HTERT RPE-1 (cell line): ENCODE results near the gene GATAD2B.
"Not testable (repeated sequence)": the region's sequence is repeated elsewhere in the genome, so short reads cannot be mapped to it uniquely, and the experiment has no call there.

ENCODE experiments used
- in situ Hi-C: fragments of 300-500 bp; cut with MboI; formaldehyde crosslinking; loops from 4 replicates; pipeline ENCODE4 v1.14.3; 2020; ENCODE audit warnings: low sequenced_read_pairs

Gene GATAD2B

GRCh38 chr1:153888533-153888932, 34.2 kb downstream of the GATAD2B start:
- in situ Hi-C loops: no loop called here

- in situ Hi-C loops: no loop called here
These were observed 36.6 kb downstream of the GATAD2B start for GRCh38 chr1:153886127-153886526.

GRCh38 chr1:153883223-153883622, 39.5 kb downstream of the GATAD2B start:
- in situ Hi-C loops: no loop called here

- in situ Hi-C loops: no loop called here
These were observed 40.4 kb downstream of the GATAD2B start for GRCh38 chr1:153882296-153882912.

DNA sequence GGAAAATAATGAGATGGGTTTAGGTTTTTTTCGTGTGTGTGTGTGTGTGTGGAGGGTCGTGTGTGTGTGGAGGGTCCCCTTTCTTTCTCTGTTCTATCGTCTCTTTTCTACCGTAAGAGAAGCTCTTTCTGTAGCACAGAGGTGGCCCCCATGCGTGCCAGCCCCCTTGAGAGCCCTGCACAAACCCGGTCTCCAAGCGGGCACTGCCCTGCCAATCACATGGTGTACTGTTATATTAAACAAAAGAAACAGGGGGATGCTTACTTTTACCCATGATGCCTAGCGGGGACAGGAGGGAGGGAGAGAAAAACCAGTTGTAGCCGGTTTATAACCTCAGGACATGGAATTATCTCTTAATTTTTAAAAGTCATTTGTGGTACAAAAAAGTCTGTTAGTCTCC, 41.0 kb downstream of the GATAD2B start:
- in situ Hi-C loops: no loop called here

GRCh38 chr1:153880962-153881361, 41.8 kb downstream of the GATAD2B start:
- in situ Hi-C loops: no loop called here

GRCh38 chr1:153880024-153880423, 42.7 kb downstream of the GATAD2B start:
- in situ Hi-C loops: no loop called here

DNA sequence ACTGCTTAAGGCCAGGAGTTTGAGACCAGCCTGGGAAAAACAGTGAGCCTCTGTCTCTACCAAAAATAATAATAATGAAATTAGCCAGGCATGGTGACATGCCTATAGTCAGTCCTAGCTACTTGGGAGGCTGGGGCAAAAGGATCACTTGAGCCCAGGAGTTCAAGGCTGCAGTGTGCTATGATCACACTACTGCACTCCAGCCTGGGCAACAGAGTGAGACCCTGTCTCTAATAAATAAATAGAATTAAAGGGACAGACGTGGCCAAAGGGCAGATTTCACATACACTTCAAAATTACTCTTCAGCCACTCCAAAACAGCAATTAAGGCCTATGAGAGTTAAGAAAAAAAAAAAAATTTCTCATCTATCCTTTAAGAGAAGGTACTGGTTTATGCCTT, 45.7 kb downstream of the GATAD2B start:
- in situ Hi-C loops: no loop called here

- in situ Hi-C loops: no loop called here
These were observed 49.8 kb downstream of the GATAD2B start for GRCh38 chr1:153872934-153873333.

DNA sequence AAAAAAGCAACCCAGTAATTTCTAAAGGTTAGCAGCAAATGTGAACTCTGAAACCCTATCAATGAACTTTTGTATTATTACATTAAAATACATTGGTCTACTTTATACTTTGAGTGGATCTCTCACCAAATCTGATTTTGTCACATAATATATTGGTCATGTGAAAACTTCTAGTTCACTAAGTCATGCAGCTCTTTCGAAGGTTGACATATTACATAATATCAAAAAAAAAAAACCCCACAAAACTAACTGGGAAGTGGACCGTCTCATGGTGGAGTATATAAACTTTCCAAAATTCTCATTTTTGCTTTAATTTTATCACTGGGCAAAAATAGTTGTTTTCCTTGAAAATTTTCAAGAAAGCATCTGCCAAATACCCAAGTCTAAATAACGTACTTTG, 50.4 kb downstream of the GATAD2B start:
- in situ Hi-C loops: no loop called here

DNA sequence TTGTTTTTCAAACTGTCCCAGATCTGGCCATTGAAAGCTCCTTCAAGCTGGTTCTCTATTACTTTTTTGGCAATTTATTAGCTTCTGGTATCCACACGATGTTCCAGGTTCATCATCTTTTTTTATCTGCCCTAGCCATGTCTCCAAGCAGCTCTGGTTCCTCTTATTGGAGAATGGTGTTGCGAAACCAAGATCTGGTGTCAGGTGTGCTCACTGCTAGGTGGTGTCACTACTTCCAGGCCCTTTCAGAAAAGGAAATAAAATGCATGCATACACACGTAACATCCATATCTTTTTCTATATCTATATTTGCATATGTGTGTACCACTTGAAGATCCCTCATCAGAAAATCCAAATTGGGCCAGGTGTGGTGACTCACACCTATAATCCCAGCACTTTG, 53.3 kb downstream of the GATAD2B start:
- in situ Hi-C loops: no loop called here

GRCh38 chr1:153866045-153866850, 56.5 kb downstream of the GATAD2B start:
- in situ Hi-C loops: no loop called here

DNA sequence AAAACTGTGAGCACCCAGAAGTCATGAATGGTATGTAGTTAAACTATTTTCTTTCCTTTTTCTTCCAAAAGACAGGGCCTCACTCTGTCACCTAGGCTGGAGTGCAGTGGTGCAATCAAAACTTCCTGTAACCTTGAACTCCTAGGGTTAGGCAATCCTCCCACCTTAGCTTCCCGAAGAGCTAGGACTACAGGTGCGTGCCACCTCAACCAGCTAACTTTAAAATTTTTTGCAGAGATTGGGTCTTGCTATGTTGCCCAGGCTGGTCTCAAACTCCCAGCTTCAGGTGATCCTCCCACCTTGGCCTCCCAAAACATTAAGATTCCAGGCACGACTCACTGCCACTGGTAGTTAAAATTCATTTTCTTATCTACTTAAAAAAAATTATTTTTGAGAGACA, 62.5 kb downstream of the GATAD2B start:
- in situ Hi-C loops: no loop called here

DNA sequence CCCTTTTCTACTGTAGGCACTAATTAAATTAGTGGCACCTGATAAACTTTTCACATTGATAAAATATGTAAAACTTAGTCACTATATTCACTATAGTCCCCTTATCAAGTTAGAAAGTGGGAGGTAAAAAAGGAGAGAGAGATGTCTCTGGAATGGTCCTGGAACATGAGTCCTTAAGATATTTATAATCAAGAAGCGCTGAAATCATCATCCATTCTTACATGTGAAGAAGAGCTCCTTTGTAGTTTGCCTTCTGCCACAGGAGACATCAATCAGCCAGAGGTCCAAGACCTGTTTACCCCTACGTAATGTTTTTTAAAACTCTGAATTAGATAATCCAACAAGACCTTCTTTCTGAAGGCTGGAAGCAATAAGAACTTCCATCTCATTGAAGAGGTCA, 65.3 kb downstream of the GATAD2B start:
- in situ Hi-C loops: no loop called here

- in situ Hi-C loops: no loop called here
These were observed 66.0 kb downstream of the GATAD2B start for GRCh38 chr1:153856763-153857162.

- in situ Hi-C loops: no loop called here
These were observed 70.6 kb downstream of the GATAD2B start for GRCh38 chr1:153852170-153852569.

- in situ Hi-C loops: no loop called here
These were observed 73.1 kb downstream of the GATAD2B start for GRCh38 chr1:153849487-153850185.

GRCh38 chr1:153848805-153849204, 74.0 kb downstream of the GATAD2B start:
- in situ Hi-C loops: no loop called here

GRCh38 chr1:153845158-153845557, 77.6 kb downstream of the GATAD2B start:
- in situ Hi-C loops: no loop called here

- in situ Hi-C loops: not testable (repeated sequence)
These were observed 78.4 kb downstream of the GATAD2B start for GRCh38 chr1:153844349-153844748.

DNA sequence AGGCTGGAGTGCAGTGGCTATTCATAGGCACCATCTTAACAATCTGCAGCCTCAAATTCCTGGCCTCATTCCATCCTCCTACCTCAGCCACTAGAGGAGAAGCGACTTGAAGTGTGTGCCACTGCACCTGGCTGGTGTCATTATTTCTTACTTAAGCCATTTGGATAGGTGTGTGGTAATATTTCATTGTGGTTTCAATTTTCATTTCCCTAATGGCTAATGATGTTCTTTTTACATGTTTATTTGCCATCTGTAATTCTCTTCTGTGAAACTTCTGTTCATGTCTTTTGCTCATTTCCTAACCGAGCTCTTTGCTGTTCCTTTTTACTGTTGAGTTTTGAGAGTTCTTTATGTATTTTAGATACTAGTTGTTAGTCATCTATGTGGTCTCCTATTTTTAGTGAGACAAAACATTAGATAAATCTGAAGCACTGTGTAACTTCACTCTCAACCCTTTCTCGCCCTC, 80.7 kb downstream of the GATAD2B start:
- in situ Hi-C loops: no loop called here

GRCh38 chr1:153841463-153841994, 81.2 kb downstream of the GATAD2B start:
- in situ Hi-C loops: no loop called here
